GM12864 (cell line): ENCODE results near the gene RSAD2.

ENCODE experiments used
- DNase-seq: peaks from one replicate; pipeline ENCODE4 v3.0.0-alpha.2; 2011; ENCODE audit warnings: low read depth
- H3K4me3 ChIP-seq: 2 replicates; pipeline ENCODE4 v1.5.1; 2011; ENCODE audit warnings: mild to moderate bottlenecking, low read depth, low read length, control low read depth
- CTCF ChIP-seq: IDR thresholded peaks from 2 replicates; pipeline ENCODE4 v1.5.1; 2011; ENCODE audit warnings: low read depth, mild to moderate bottlenecking, moderate library complexity, low read length, control low read depth, inconsistent platforms; ENCODE audit errors: missing control alignments

Gene RSAD2

GRCh38 chr2:6872394-6872793, 5.2 kb upstream of the RSAD2 start:
- no peak for DNase-seq
- no peak overlapping the region for H3K4me3 ChIP-seq
- no peak for TF ChIP-seq CTCF

GRCh38 chr2:6874032-6874431, 3.5 kb upstream of the RSAD2 start:
- no peak overlapping the region for H3K4me3 ChIP-seq
- no peak for DNase-seq
- no peak for TF ChIP-seq CTCF

- H3K4me3 ChIP-seq, result no peak overlapping the region
- no peak for DNase-seq
- TF ChIP-seq CTCF, result no peak
These were observed 1.3 kb upstream of the RSAD2 start for GRCh38 chr2:6876309-6876708.

GRCh38 chr2:6878549-6878948, 972 bp downstream of the RSAD2 start:
- no peak overlapping the region for H3K4me3 ChIP-seq
- TF ChIP-seq CTCF, result no peak
- DNase-seq, result no peak

GRCh38 chr2:6879011-6879410, 1.4 kb downstream of the RSAD2 start:
- H3K4me3 ChIP-seq, result no peak overlapping the region
- no peak for TF ChIP-seq CTCF
- DNase-seq, result no peak

- no peak for TF ChIP-seq CTCF
- DNase-seq, result no peak
- H3K4me3 ChIP-seq, result no peak overlapping the region
These were observed 2.7 kb downstream of the RSAD2 start for GRCh38 chr2:6880200-6880733.

- no peak for TF ChIP-seq CTCF
- DNase-seq, result no peak
- H3K4me3 ChIP-seq, result no peak overlapping the region
These were observed 3.5 kb downstream of the RSAD2 start for GRCh38 chr2:6881046-6881445.
